ENCODE results near the gene C5. TPM values are rescaled to one million over a fixed set of nuclear protein-coding genes. Genes with fewer than 3 reads are reported as not detected.
"Not testable (repeated sequence)": the region's sequence is repeated elsewhere in the genome, so short reads cannot be mapped to it uniquely, and the experiment has no call there.

Gene C5
- 1 to 10 TPM; 2.5 to 2.7 TPM for total RNA-seq

DNA sequence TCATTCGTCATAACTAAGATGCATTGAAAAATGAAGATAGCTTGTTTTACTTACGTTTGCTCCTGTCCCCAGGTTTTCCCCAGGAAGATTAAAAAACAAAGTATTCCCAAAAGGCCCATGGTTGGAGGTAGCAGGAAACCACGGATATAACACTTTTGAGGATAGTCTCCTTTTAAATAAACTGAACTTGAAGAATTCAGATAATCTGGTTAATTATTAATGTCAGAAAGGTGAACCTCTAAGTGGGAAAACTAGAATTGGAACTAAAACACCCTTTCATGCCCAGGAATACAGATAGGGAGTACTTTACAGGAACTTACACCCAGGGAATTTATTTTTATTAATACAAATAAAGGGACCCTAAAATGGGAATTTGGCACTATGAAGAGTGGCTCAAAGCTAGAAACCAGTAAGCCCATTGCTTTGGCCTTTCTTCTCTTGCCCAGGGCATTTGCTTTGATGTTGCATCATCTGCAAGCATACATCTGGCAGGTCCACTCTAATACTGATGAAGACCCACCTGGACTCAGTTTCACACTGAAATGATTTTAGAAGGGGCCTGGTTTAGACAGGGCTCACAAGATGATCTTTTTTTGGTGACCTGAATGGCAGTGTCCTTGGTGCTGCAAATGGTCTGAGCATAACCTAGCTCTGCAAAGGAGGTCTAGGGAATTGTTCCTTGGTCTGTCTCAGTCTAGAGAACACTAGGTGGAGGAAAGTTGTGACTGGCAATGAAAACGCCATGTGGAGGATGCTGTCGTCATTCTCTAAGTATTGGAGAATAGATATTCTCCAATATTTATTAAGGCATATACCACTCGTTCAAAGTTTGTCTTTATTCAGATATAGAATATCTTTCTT is at the start of gene C5:
TSS of gene C5 (minus strand) at position 148 of the 861 bp plus-strand sequence. CDS start at position 119, 29 bp downstream.
- Mint-ChIP-seq H3K36me3 (no peaks in the 10 kb centered on the region), H3K4me1 (ENCODE audit: low read depth) (no peaks in the 10 kb centered on the region), H3K9me3 (no peaks in the 10 kb centered on the region), H3K4me3 (no peak within 1 kb of the TSS), H3K27ac (no peak within 1 kb of the TSS), H3K27me3 (no peaks in the 10 kb centered on the region)
- intact Hi-C loops (cut with micrococcal nuclease), result no loop called here
- CTCF ChIA-PET, result interaction anchor here (0.6 to 1.6 kb wide), 3 partner anchors 9 to 270 kb away, joined by 3 to 7 read pairs (median 3); no protein-coding TSS in a partner anchor
- POLR2A ChIA-PET, result no interaction called here
- no peak for DNase-seq

DNA sequence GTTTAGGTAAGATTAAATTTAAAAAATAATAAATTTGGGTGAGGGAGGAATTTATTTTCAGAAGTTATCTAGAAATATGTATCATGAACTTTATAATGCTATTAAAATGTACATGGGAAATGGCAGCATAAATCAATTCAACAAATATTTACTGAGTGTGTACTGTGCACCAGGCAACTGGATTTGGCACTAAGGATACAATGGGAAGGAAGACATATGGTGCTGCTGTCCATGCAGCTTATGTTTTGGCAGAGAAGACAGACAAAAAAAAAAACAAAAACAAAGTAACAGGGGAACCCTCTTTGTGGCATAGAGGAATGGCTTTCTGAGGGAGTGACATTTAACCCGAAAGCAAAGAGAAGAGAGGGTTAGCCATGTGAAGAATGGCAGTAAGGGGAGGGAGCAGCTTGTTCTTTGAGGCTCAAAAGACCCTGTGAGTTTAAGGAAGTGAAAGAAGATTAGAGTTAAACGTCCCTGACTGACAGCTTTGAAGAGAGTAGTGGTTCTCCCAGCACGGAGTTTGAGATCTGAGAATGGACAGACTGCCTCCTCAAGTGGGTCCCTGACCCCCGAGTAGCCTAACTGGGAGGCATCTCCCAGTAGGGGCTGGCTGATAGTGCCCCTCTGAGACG is 48.6 kb upstream of the C5 start:
- H3K27me3 Mint-ChIP-seq, result no peaks in the 10 kb centered on the region
- no peak overlapping the region for H3K4me3 Mint-ChIP-seq
- no peaks in the 10 kb centered on the region for H3K4me1 Mint-ChIP-seq (ENCODE audit: low read depth)
- DNase-seq, result no peak
- intact Hi-C loops (cut with micrococcal nuclease), result no loop called here
- no peak overlapping the region for H3K27ac Mint-ChIP-seq
- H3K36me3 Mint-ChIP-seq, result peaks cover 66% of the 10 kb centered on the region
- ChIA-PET CTCF (no interaction called here), POLR2A (no interaction called here)
- H3K9me3 Mint-ChIP-seq, result peaks cover 32% of the 10 kb centered on the region

DNA sequence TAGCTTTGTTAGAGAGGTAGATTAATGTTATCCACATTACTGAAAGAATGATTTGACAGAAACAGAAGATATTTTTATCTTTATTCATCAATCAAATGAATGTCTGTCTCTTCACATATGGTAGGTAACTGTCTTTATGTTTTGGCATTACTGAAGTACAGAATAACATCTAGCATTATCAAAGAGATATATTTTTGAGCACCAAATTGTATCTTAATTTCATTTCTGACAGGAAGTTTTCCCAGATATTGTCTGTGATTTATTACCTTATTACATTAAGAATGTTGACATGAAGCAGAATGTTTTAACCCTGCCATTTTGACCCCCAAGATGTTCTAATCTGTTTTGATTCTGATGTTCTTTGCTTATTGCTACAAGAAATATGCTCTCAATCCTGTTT is 45.0 kb upstream of the C5 start:
- no peak for DNase-seq
- CTCF ChIA-PET, result interaction anchor here (1.2 to 1.4 kb wide), 2 partner anchors 114 to 118 kb away, joined by 3 read pairs; no protein-coding TSS in a partner anchor
- POLR2A ChIA-PET, result no interaction called here
- no peak overlapping the region for H3K27ac Mint-ChIP-seq
- H3K4me1 Mint-ChIP-seq (ENCODE audit: low read depth), result no peaks in the 10 kb centered on the region
- peaks cover 9% of the 10 kb centered on the region for H3K9me3 Mint-ChIP-seq
- H3K4me3 Mint-ChIP-seq, result no peak overlapping the region
- intact Hi-C loops (cut with micrococcal nuclease), result no loop called here
- H3K36me3 Mint-ChIP-seq, result peaks cover 63% of the 10 kb centered on the region
- no peaks in the 10 kb centered on the region for H3K27me3 Mint-ChIP-seq

- H3K9me3 Mint-ChIP-seq; H3K4me3 Mint-ChIP-seq; H3K27ac Mint-ChIP-seq; POLR2A ChIA-PET; intact Hi-C loops (cut with micrococcal nuclease); DNase-seq; H3K27me3 Mint-ChIP-seq: not testable (repeated sequence)
- peaks cover 18% of the 10 kb centered on the region for H3K4me1 Mint-ChIP-seq (ENCODE audit: low read depth)
- peaks cover 51% of the 10 kb centered on the region for H3K36me3 Mint-ChIP-seq
- CTCF ChIA-PET, result interaction anchor here (1.4 kb wide), 1 partner anchor 31 kb away, joined by 8 read pairs; no protein-coding TSS in a partner anchor
These were observed 40.7 kb upstream of the C5 start for GRCh38 chr9:121090743-121091142.

DNA sequence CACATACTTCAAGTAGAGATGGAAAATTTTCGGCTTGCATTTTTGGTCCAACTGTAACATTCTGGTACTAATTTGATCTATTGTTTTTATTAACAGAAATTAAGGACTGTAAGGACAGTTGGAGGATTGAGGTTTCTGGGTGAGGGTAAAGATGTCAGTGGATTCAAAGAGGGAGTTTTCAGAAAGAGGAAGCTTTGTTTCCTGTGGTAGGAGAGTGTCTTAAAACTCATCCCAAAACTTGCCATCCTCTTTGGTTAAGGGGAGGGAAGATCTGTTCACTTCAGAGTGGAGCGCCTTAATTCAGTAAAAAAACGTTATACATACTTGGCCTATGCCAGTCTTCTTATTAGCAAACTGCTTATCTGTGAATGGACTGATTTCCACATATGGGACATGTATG is 38.5 kb upstream of the C5 start:
- Mint-ChIP-seq H3K4me1 (ENCODE audit: low read depth) (peaks cover 18% of the 10 kb centered on the region), H3K27ac (no peak overlapping the region), H3K4me3 (no peak overlapping the region), H3K9me3 (no peaks in the 10 kb centered on the region), H3K36me3 (peaks cover 50% of the 10 kb centered on the region), H3K27me3 (no peaks in the 10 kb centered on the region)
- ChIA-PET POLR2A (no interaction called here), CTCF (no interaction called here)
- no peak for DNase-seq
- intact Hi-C loops (cut with micrococcal nuclease), result no loop called here

DNA sequence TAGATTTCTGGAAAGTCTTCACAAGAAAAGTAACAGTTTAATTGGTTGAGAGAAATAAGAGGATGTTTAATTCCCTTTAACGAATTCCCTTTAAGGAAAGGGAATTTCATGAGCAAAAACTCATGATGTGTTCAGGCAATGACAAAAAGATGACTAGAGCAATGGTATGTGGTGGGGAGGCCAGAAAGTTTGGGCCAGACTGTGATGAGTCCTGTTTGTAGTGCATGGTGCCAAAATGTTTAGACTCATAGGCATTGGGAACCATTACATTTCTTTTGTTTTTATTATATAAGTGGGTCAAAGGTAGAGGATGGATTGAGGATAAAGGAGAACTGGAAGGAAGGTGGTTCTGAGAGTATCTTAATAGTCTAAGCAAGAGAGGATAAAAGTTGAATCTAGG is 35.6 kb upstream of the C5 start:
- Mint-ChIP-seq H3K27ac (no peak overlapping the region), H3K36me3 (peaks cover 38% of the 10 kb centered on the region), H3K4me1 (ENCODE audit: low read depth) (peaks cover 18% of the 10 kb centered on the region), H3K4me3 (no peak overlapping the region), H3K9me3 (no peaks in the 10 kb centered on the region), H3K27me3 (no peaks in the 10 kb centered on the region)
- intact Hi-C loops (cut with micrococcal nuclease), result no loop called here
- POLR2A ChIA-PET, result no interaction called here
- CTCF ChIA-PET, result interaction anchor here (1.0 kb wide), 1 partner anchor 330 kb away, joined by 3 read pairs; no protein-coding TSS in a partner anchor
- no peak for DNase-seq

DNA sequence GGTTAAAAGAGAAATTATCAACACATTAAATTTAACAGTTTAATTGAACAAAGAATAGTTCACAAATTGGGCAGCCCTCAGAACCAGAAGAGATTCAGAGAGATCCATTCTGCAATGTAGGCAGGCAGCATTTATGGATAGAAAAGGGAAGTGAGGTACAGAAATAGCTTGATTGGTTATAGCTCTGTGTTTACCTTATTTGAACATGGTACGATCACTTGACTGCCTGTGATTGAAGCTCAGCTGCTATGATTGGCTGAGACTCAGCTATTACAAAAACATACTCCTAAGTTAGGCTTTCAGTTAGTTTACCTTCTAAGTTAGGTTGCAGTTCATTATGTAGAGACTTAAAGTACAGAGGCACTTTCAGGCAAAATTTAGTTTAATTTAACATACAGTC is 32.0 kb upstream of the C5 start:
- Mint-ChIP-seq H3K4me1 (ENCODE audit: low read depth) (peaks cover 14% of the 10 kb centered on the region), H3K36me3 (peaks cover 28% of the 10 kb centered on the region)
- intact Hi-C loops (cut with micrococcal nuclease), result no loop called here

DNA sequence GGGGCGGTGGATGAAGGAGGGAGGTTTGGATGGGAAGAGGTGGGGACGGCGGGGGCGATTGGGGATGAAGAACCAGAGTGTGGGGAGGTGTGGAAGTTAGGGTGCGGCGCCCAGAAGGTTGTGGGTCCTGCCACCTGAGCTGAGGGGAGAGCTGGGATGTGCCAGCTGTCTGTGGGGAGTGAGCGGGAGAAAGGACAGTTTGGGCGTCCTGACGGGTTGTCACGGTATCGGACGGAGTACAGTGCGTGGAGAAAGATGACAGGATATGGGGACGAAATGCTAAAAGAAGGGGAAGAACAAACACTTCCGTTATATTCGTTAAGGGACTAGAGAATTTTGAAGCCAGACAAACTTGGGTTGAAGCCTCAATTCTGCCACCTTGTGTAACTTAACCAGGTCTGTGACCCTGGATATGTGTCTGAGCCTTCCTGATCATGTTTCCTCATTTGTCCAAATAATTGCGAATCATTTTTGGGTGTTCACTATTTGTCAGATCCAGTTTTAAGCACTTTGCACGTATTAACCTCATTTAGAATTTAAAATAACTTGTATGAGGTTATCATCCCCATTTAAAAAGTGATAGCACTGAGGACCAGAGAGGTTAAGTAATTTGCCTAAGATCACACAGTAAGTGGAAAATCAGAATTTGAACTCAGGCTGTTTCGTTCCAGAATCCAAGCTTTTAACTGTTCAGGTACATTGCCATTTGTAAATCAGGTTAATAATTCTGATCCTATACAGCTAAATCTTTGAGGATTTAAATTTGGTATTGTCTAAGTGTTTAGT is 25.4 kb upstream of the C5 start:
- Mint-ChIP-seq H3K36me3 (peaks cover 2% of the 10 kb centered on the region), H3K4me3 (peak overlapping the region; percentile 100), H3K27ac (peak overlapping the region; percentile 85), H3K9me3 (peaks cover 4% of the 10 kb centered on the region), H3K4me1 (ENCODE audit: low read depth) (peaks cover 44% of the 10 kb centered on the region), H3K27me3 (no peaks in the 10 kb centered on the region)
- DNase-seq, result no peak
- ChIA-PET POLR2A (interaction anchor here (1.1 kb wide), 1 partner anchor 45 kb away, joined by 3 read pairs; no protein-coding TSS in a partner anchor), CTCF (interaction anchor here (0.9 to 2.0 kb wide), 4 partner anchors 10 to 94 kb away, joined by 3 to 8 read pairs (median 6); no protein-coding TSS in a partner anchor)
- intact Hi-C loops (cut with micrococcal nuclease), result loop anchor here (2.0 to 5.0 kb wide), 3 partner anchors 112 to 233 kb away; partner anchors contain the start of genes PSMD5 and TRAF1

More for the DNA sequence above, 32.0 kb upstream of the C5 start:
- no peak overlapping the region for H3K27ac Mint-ChIP-seq
- no peaks in the 10 kb centered on the region for H3K27me3 Mint-ChIP-seq
- H3K9me3 Mint-ChIP-seq, result no peaks in the 10 kb centered on the region
- no peak overlapping the region for H3K4me3 Mint-ChIP-seq
- POLR2A ChIA-PET, result no interaction called here
- CTCF ChIA-PET, result interaction anchor here (1.2 to 1.6 kb wide), 3 partner anchors 21 to 327 kb away, joined by 3 to 7 read pairs (median 5); no protein-coding TSS in a partner anchor
- DNase-seq, result no peak

- H3K27me3 Mint-ChIP-seq, result no peaks in the 10 kb centered on the region
- H3K27ac Mint-ChIP-seq, result peak within 1 kb of the TSS; percentile 85
- H3K9me3 Mint-ChIP-seq, result peaks cover 6% of the 10 kb centered on the region
- DNase-seq, result peak; percentile 97
- H3K4me3 Mint-ChIP-seq, result peak within 1 kb of the TSS; percentile 100
- ChIA-PET POLR2A (interaction anchor here (0.7 to 1.1 kb wide), 3 partner anchors 46 to 158 kb away, joined by 3 to 5 read pairs (median 3); no protein-coding TSS in a partner anchor), CTCF (interaction anchor here (0.9 to 2.0 kb wide), 3 partner anchors 10 to 93 kb away, joined by 3 to 8 read pairs (median 5); no protein-coding TSS in a partner anchor)
- H3K4me1 Mint-ChIP-seq (ENCODE audit: low read depth), result peaks cover 46% of the 10 kb centered on the region
- intact Hi-C loops (cut with micrococcal nuclease), result loop anchor here (1.0 to 5.0 kb wide), 6 partner anchors 47 to 293 kb away; partner anchors contain the start of genes PSMD5, RAB14 and TRAF1
- no peaks in the 10 kb centered on the region for H3K36me3 Mint-ChIP-seq
These were observed 24.5 kb upstream of the C5 start, which contains the start of gene CNTRL for GRCh38 chr9:121074370-121075250. Gene CNTRL (plus strand): TSS chr9:121074955. CDS start chr9:121088327, 13,372 bp downstream.

GRCh38 chr9:121073038-121073437 is 23.0 kb upstream of the C5 start:
- H3K9me3 Mint-ChIP-seq, result peaks cover 16% of the 10 kb centered on the region
- ChIA-PET POLR2A (interaction anchor here (0.8 kb wide), 1 partner anchor 280 kb away, joined by 3 read pairs; the partner anchor contains the start of gene FBXW2), CTCF (interaction anchor here (2.2 to 3.0 kb wide), 3 partner anchors 12 to 92 kb away, joined by 7 to 28 read pairs (median 24); no protein-coding TSS in a partner anchor)
- DNase-seq, result no peak
- H3K27me3 Mint-ChIP-seq, result no peaks in the 10 kb centered on the region
- intact Hi-C loops (cut with micrococcal nuclease), result loop anchor here (5.0 kb wide), 2 partner anchors 129 to 294 kb away; partner anchors contain the start of gene RAB14
- peaks cover 2% of the 10 kb centered on the region for H3K36me3 Mint-ChIP-seq
- H3K27ac Mint-ChIP-seq, result peak overlapping the region; percentile 64
- peak overlapping the region; percentile 100 for H3K4me3 Mint-ChIP-seq
- H3K4me1 Mint-ChIP-seq (ENCODE audit: low read depth), result peaks cover 52% of the 10 kb centered on the region
